Measurements from ENCODE around the gene MMP25.

MMP25 gene

DNA sequence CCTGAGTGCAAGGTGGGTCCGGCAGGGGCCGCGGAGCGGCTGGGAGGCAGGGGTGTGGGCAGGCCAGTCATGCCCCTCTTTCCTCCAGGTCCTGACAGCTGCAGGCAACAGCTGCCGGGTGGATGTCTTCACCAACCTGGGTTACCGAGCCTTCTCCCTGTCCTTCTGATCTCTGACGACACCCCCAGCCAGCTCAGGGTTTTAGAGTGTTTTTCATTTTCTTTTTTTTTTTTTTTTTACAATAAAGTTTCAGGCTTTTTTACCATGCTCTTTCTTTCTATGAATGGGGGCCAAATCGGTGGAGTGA is 18.9 kb upstream of the MMP25 start:
- no peak for TF ChIP-seq CTCF (IDR thresholded peaks at IDR 0.05; ENCODE audit: control extremely low read depth, extremely low read depth, low read depth, missing control alignments)
- CTCF ChIA-PET: interaction anchor here (1.1 to 15.9 kb wide), 24 partner anchors 8 to 141 kb away, joined by 3 to 231 read pairs (median 7); partner anchors contain the start of genes CLDN6, CLDN9, IL32 and MMP25
- POLR2A ChIA-PET: no interaction called here
- no peak for DNase-seq (ENCODE audit: extremely low spot score)

DNA sequence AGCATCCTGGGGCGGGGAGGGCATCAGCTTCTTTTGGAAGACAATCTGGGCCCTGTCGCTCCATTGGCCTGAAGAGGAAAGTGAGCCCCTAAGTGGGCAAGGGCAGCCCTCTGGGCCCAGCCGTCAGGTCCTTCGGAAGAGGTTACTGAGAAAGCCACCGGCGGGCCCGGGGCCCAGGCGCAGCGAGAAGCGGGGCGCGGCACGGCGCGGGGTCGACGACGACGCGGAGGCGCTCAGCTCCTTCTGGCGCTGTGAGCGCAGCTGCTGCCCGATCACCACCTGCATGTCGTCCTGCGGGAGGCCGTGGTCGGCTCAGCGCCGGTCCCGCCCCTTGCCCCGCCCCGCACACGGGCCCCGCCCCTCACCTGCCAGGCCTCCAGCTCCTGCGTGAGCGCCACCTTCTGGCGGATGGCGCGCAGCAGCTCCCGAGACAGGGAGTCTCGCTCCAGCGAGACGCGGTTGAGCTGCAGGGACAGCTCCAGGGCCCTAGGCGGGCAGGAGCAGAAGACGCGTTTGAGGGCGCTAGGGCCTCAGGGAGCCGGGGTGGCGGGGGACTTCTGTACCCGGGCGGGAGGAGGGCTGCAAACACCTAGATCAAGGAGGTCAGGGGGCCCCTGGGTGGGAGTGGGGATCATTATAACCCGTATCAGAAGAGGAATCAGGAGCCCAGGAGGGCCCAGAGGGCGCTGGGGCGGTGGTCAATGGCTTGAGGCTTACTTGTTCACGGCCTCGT is 18.2 kb upstream of the MMP25 start:
- CTCF ChIA-PET: interaction anchor here (0.7 to 15.9 kb wide), 27 partner anchors 9 to 160 kb away, joined by 3 to 231 read pairs (median 6); partner anchors contain the start of genes CLDN6, CLDN9, IL32 and MMP25
- peak; percentile 96 for TF ChIP-seq CTCF (IDR thresholded peaks at IDR 0.05; ENCODE audit: control extremely low read depth, extremely low read depth, low read depth, missing control alignments)
- DNase-seq (ENCODE audit: extremely low spot score): peak; percentile 93
- POLR2A ChIA-PET: interaction anchor here (0.6 to 1.5 kb wide), 4 partner anchors 24 to 285 kb away, joined by 3 to 5 read pairs (median 4); no protein-coding TSS in a partner anchor

DNA sequence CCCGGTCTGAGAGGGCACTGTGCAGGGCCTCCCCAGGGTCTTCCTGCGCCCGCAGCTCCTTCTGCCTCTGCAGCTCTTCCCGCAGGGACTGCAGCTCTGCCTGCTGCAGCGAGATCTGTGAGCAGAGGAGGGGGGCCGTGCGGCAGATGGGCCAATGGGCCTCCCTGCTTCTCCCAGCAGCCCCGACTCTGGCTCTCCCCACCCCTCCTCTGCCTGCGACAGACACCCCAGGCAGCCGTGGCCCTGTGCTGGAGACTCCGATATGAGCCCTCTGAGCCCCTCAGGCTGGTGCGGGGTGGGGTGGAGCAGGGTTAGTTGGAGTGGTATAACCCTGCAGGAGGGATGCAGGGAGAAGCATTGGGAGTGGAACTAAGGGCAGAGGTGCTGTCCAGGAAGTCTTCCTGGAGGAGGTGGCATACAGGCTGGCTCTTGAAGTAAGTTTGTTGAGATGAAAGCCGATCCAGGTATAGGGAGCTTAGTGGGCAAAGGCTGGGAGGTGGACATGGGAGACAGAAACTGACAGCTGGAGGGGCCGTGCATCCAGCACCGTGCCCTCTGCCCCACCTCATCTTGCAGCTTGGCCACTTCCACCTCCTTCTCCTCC is 17.5 kb upstream of the MMP25 start:
- ChIA-PET POLR2A (interaction anchor here (0.6 to 1.5 kb wide), 4 partner anchors 25 to 286 kb away, joined by 3 to 5 read pairs (median 4); no protein-coding TSS in a partner anchor), CTCF (interaction anchor here (0.7 to 15.9 kb wide), 31 partner anchors 7 to 990 kb away, joined by 3 to 231 read pairs (median 6); partner anchors contain the start of genes CLDN6, CLDN9, HCFC1R1 and MMP25)
- DNase-seq (ENCODE audit: extremely low spot score): no peak
- no peak for TF ChIP-seq CTCF (IDR thresholded peaks at IDR 0.05; ENCODE audit: control extremely low read depth, extremely low read depth, low read depth, missing control alignments)

DNA sequence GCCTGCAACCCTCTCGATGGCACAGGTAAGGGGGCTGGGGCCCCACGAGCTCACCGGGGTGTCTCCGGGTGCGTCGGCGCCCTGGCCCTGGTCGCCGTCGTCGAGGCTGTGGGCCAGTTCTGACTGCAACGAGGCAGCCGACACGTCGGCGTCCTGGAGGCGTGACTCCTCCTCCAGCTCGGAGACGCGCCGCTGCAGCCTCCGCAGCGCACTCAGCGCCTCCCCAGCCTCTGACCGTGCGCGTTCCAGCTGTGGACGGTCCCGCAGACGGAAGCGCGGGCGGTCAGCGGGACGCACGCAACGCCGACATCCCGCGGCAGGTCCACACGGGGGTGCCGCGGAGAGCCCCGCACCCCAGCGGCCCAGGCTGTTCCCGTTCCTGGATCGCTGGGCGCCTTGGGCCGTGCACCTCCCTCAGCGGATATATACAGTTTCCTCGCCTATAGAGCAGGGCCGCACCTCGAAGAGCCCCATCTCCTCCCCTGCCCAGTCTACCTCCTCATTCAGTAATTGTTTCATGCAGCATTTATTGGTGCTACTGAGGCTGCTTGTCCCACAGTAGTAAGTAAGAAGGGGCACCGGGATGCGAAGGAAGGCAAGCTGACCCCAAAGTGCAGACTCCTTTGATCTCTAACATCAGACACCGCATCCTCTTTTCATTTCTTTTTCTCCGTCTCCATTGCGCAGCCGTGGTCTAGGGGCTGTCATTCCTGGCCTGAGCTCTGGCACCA is 16.7 kb upstream of the MMP25 start:
- TF ChIP-seq CTCF (IDR thresholded peaks at IDR 0.05; ENCODE audit: control extremely low read depth, extremely low read depth, low read depth, missing control alignments): no peak
- DNase-seq (ENCODE audit: extremely low spot score): no peak
- CTCF ChIA-PET: interaction anchor here (0.7 to 15.9 kb wide), 13 partner anchors 8 to 991 kb away, joined by 3 to 231 read pairs (median 8); partner anchors contain the start of genes HCFC1R1, MMP25, THOC6 and TNFRSF12A
- POLR2A ChIA-PET: interaction anchor here (1.5 kb wide), 1 partner anchor 29 kb away, joined by 3 read pairs; no protein-coding TSS in a partner anchor

DNA sequence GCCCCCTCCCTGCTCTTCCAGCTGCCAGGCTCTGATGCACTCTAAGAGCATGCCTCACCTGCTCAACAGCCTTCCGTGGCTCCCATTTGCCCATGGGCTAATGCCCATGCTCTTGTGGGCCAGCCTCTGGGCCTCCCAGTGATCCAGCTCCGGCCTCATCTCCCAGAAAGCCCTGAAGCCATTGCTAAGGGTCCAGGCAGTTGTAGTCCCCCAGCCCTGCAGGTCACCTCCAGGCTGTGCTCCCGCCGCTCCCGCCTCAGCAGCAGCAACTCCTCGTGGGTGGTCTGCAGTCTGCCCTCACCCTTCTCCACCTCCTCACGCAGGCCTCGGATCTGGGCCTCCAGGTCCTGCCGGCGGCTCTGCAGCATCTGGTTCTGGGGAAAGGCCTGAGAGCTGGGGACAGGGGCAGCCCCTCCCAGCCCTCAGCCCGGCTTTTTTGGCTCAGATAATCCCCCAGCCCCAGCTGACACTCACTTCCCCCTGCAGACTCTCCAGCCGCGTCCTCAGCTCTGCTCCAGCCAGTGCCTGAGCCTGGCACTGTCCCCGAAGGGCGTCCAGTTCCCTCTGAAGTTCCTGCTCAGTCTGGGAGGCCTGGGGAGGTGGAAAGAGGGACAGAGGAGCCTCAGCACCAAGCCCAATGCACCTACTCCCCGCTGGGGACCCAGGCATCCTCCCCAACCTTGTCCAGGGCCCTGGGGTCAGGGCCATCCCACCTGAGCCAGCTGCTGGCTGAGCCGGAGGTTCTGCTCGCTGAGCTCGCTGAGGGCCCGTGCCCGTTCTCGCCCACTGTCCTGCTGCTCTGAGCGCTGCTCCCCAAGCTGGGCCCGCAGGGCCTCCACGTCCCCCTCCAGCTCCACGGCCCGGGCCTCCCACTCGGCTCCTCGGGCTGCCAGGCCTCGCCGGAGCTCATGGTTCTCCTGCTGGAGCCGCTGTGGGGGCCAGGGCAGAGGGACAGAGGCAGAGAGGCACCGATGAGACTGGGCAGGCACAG is 15.8 kb upstream of the MMP25 start:
- no peak for TF ChIP-seq CTCF (IDR thresholded peaks at IDR 0.05; ENCODE audit: control extremely low read depth, extremely low read depth, low read depth, missing control alignments)
- POLR2A ChIA-PET: no interaction called here
- CTCF ChIA-PET: interaction anchor here (0.7 to 15.9 kb wide), 23 partner anchors 9 to 157 kb away, joined by 3 to 231 read pairs (median 8); partner anchors contain the start of genes HCFC1R1, IL32, MMP25 and THOC6
- DNase-seq (ENCODE audit: extremely low spot score): no peak
